GM18502 (cell line): Measurements from ENCODE around the gene SNRPB2.

ENCODE experiments used
- ATAC-seq: cut with Tn5 transposase; IDR thresholded peaks from one replicate; pipeline ENCODE4 v1.9.1; 2021; ENCODE audit warnings: mild to moderate bottlenecking; ENCODE audit not compliant: unreplicated experiment, poor library complexity

SNRPB2 gene

GRCh38 chr20:16729565-16730460, at the start of gene SNRPB2:
Gene SNRPB2 (plus strand): TSS chr20:16730026. CDS start chr20:16731703, 1,677 bp downstream.
- ATAC-seq: peak; percentile 99

- no peak for ATAC-seq
These were observed 45.4 kb upstream of the SNRPB2 start for GRCh38 chr20:16684416-16684815.

GRCh38 chr20:16689906-16690305, 39.9 kb upstream of the SNRPB2 start:
- ATAC-seq: no peak

GRCh38 chr20:16691381-16691780, 38.4 kb upstream of the SNRPB2 start:
- no peak for ATAC-seq

- no peak for ATAC-seq
These were observed 37.8 kb upstream of the SNRPB2 start for GRCh38 chr20:16692009-16692408.

GRCh38 chr20:16692442-16692841, 37.4 kb upstream of the SNRPB2 start:
- no peak for ATAC-seq

- no peak for ATAC-seq
These were observed 36.5 kb upstream of the SNRPB2 start for GRCh38 chr20:16693278-16693677.

GRCh38 chr20:16694161-16694560, 35.7 kb upstream of the SNRPB2 start:
- no peak for ATAC-seq

GRCh38 chr20:16695628-16696027, 34.2 kb upstream of the SNRPB2 start:
- no peak for ATAC-seq

GRCh38 chr20:16699293-16699692, 30.5 kb upstream of the SNRPB2 start:
- ATAC-seq: no peak

GRCh38 chr20:16701296-16701695, 28.5 kb upstream of the SNRPB2 start:
- ATAC-seq: peak; percentile 58

GRCh38 chr20:16703570-16703969, 26.3 kb upstream of the SNRPB2 start:
- ATAC-seq: no peak

- ATAC-seq: peak; percentile 55
These were observed 22.2 kb upstream of the SNRPB2 start for GRCh38 chr20:16707674-16708073.

- ATAC-seq: no peak
These were observed 21.2 kb upstream of the SNRPB2 start for GRCh38 chr20:16708602-16709001.

GRCh38 chr20:16709017-16709416, 20.8 kb upstream of the SNRPB2 start:
- ATAC-seq: peak; percentile 82

GRCh38 chr20:16710781-16711180, 19.0 kb upstream of the SNRPB2 start:
- peak; percentile 68 for ATAC-seq

- no peak for ATAC-seq
These were observed 18.1 kb upstream of the SNRPB2 start for GRCh38 chr20:16711661-16712258.

- no peak for ATAC-seq
These were observed 17.3 kb upstream of the SNRPB2 start for GRCh38 chr20:16712511-16712947.

- no peak for ATAC-seq
These were observed 16.8 kb upstream of the SNRPB2 start for GRCh38 chr20:16713066-16713465.

GRCh38 chr20:16714242-16714641, 15.6 kb upstream of the SNRPB2 start:
- ATAC-seq: no peak

- ATAC-seq: no peak
These were observed 15.1 kb upstream of the SNRPB2 start for GRCh38 chr20:16714751-16715150.

GRCh38 chr20:16719421-16719820, 10.4 kb upstream of the SNRPB2 start:
- no peak for ATAC-seq
